HG03354 (cell line): ENCODE measurements around the gene CCDC197.

ENCODE experiments used
- ATAC-seq: cut with Tn5 transposase; IDR thresholded peaks from one replicate; pipeline ENCODE4 v1.9.1; 2021; ENCODE audit warnings: mild to moderate bottlenecking; ENCODE audit not compliant: unreplicated experiment, poor library complexity, severe bottlenecking

The CCDC197 gene

DNA sequence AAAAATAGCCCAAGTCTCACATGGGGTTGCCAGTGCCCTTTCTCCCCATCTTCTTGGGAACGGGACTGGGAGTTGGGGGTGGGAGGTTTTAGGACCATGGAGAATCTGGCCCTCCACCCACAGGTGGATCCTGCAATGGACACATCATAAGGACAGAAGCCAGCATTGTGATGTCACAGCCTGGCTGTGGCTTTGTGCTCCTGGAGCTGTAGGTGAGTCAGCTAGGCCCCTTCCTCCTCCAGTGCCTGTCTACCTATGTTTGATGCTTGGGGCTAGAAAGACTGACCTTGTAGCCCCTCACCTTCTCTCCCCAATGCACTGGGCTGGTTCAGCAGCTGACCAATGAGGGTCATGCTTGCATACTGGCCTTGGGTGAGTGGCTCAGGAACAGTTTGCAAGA, at the start of gene CCDC197:
Gene CCDC197 (plus strand): TSS at position 220 of the 400 bp plus-strand sequence. CDS start 831 bp downstream, outside the sequence.
- no peak for ATAC-seq

DNA sequence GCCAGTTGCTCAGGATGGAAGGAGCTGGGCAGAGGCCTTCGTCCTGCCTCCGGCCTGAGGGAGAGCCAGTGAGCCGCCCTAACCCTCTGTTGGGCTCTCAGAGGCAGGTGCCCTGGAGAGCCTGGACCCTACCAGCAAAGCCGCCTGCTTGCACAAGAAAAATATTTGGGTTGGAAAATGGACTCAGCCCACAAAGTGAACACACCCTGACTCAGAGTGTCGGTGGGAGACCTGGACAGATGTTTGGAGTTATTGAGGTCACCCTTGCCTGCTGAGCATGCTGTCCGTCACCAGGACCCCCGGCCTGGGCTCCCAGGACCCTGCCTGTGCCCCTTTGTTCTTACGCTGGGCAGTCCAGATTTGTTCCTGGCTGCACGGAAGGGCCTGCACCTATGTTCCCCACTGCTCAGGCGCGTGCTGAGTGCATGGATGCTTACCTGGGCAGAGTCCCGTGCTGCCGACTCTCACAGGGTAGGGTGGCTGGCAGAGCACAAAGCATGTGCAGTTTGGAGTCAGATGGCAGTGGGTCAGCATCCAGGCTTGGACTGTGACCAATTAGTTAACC, 47.5 kb upstream of the CCDC197 start:
- no peak for ATAC-seq

DNA sequence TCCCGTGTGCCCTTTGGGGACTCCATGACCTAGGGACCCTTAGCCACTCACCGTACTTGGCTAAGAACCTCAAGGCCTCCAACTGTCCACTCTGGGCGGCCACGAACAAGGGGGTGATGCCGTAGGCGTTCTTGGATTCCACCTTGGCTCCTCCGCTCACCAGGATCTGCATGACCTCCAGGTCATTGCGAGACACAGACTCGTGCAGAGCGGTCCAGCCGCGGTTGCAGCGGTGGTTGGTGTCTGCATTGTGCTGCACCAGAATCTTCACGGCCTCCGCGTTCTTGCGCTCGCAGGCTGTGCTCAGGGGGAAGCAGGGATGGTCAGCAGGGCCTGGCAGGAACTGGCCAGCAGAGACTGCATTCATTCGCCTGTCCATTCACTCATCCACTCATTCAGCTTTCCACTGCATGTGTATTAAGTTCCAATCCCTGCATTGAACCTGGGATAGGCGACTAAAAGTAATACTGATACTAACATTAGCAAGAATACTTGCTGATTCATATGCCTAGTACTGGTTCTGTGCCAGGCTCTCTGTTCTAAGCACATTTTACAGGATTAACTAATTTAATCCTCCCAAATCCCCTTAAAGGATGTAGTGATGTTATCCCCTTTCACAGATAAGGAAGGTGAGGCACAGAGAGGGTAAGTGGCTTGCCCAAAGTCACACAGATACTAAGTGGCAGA, 46.0 kb upstream of the CCDC197 start:
- no peak for ATAC-seq

GRCh38 chr14:93951635-93952540, 45.2 kb upstream of the CCDC197 start:
- no peak for ATAC-seq

DNA sequence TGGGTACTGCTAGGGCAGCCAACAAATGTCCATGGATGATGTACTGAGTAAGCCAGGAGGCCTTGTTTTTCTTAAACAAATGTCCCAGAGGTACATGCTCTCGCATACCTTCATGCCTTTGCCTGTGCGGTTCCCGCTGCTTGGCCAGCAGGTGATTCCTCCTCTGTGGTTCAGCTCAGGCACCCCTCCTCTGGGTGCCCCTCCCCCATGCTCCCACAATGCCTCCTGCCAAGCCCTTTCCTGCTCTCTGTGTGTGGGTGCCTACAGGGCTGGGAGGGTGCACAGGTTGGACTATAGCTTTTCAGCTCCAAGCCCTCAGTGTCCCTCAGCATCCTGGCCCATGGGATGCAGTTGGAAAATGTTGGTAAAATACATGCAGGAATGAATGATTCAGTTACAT, 44.3 kb upstream of the CCDC197 start:
- ATAC-seq, result no peak

GRCh38 chr14:93953263-93953662, 43.8 kb upstream of the CCDC197 start:
- no peak for ATAC-seq

DNA sequence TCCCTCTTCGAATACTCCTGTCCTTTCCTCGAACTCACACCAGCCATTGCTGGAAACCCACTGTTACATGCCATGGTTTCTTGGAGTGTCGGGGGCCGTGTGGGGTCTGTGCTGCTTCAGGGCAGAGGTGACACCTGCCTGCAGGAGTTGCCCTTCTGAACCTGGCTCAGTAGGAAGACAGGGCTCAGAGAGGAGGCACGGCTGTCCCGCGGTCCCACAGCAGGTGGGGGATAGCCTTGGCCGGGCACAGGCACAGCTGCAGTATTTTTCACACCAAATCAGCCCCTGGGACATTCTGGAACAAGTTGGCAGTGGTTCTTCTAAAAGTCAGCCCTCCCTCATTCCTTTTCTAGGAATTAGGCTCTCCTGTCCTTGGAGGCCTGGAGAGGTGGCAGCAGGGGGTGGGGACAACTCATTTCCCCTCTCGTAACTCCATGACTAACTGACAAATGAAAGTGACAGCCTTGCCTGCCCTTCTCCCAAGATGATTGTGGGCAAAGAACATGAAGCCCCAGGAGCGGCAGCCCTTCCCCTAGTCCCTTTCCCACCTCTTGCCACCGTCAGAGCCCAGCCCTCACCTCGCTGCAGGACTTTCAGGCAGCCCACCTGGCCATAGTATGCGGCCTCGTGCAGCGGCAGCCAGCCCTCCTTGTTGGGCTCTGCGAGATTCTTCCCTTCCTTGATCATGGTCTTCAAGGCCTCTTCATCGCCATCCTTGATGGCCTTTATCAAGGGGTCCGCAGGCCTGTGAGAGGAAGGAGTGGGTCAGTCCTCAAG, 43.2 kb upstream of the CCDC197 start:
- no peak for ATAC-seq

GRCh38 chr14:93954516-93954830, 42.6 kb upstream of the CCDC197 start:
- ATAC-seq, result no peak

- peak; percentile 40 for ATAC-seq
Measured at GRCh38 chr14:93954900-93955849, 41.9 kb upstream of the CCDC197 start.

GRCh38 chr14:93955850-93956481, 41.1 kb upstream of the CCDC197 start:
- ATAC-seq, result no peak

- no peak for ATAC-seq
Measured at GRCh38 chr14:93956514-93957332, 40.4 kb upstream of the CCDC197 start.

- no peak for ATAC-seq
Measured at GRCh38 chr14:93957333-93957710, 39.8 kb upstream of the CCDC197 start.

DNA sequence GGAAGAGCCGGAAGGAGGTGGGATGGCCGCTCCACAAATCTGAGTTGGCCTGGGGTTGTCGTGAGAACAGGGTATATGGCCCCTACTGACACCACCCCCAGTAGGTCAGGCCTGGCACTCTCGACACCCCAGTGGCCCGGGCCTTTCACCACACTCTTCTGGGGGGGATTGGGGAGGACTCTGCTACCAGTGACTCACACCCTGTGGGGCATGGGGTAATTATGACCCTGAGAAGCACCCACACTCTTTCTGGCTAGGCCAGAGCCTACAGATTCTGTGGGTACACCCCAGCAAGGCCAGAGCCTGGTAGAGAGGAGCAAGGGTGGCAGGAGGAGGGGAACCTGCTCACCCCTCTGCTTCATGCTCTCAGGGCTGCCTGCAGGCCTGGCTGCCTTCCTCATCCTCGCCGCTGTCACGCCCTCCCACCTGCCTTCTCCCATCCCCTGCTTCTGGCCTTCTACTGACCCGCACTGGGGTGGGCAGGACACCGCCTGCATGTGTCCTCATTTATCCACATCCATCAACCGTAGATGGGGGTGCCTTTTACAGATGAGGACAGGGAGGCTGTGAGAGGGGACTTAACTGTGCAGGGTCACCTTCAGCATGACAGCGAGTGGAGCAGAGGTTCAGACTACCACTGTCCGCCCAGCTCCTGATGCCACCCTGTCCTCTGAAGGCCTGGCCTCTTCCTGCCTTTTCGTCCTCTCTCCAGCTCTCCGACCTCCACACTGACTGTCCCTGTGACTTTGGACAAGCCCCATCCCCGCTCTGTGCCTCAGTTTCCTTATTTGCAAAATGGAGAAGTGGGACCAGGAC, 39.1 kb upstream of the CCDC197 start:
- no peak for ATAC-seq

GRCh38 chr14:93958567-93959238, 38.4 kb upstream of the CCDC197 start:
- no peak for ATAC-seq

- ATAC-seq, result peak; percentile 70
Measured at GRCh38 chr14:93959239-93960107, 37.6 kb upstream of the CCDC197 start.

DNA sequence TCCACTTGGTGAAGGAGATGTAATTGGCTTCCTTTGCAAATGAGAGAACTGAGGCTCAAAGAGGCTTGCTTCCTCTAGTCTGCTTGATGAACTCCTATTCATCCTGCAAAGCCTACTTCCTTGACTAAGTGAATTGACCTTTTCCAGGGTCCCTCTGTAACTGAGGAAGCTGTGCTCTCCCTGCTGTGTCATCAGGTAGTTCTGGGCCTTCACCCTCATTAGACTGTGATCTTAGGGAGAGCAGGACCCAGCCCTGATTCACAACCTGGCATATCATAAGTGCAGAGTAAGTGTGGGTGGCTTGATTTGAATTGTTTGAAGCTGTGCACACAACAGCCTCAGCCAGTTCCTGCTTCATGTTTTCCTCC, 37.0 kb upstream of the CCDC197 start:
- no peak for ATAC-seq
